Measurements from ENCODE around the gene NPLOC4. TPM values are rescaled to one million over a fixed set of nuclear protein-coding genes. Genes with fewer than 3 reads are reported as not detected.
A peak's percentile ranks its signal among the peaks of the same experiment; 100 is the strongest.

NPLOC4 gene
- total and polyA plus RNA-seq, 2 experiments from 2014 or later = 51.4 to 64.6 TPM

- Histone ChIP-seq H3K9me3 (ENCODE audit: low read depth) (no peaks in the 10 kb centered on the region), H2AFZ (no peak overlapping the region), H3K36me3 (ENCODE audit: low read depth) (no peaks in the 10 kb centered on the region; the same call in 1 of the 2 replicates), H3K9me2 (ENCODE audit: insufficient read depth) (no peaks in the 10 kb centered on the region), H3K27ac (no peak overlapping the region), H4K20me1 (ENCODE audit: insufficient read depth) (no peaks in the 10 kb centered on the region), H3K4me1 (ENCODE audit: insufficient read depth) (no peaks in the 10 kb centered on the region), H3K79me2 (ENCODE audit: insufficient read depth) (peaks cover 48% of the 10 kb centered on the region), H3K4me2 (ENCODE audit: unreplicated experiment) (no peak overlapping the region), H3F3A (ENCODE audit: insufficient read depth) (0 out of 2 replicates have a peak, but pooled peaks cover 9% of the 10 kb centered on the region), H3K9ac (no peak overlapping the region), H3K27me3 (replicated peaks; ENCODE audit: insufficient read depth) (no peaks in the 10 kb centered on the region), H3K4me3 (no peak overlapping the region)
- no peak for DNase-seq
- TF ChIP-seq EZH2 (IDR thresholded peaks at IDR 0.05; ENCODE audit: insufficient read depth, poor library complexity, severe bottlenecking) (no peak), EZH2phosphoT487 (IDR thresholded peaks at IDR 0.05; ENCODE audit: insufficient read depth, low read depth) (no peak)
- WGBS, 2 experiments (ENCODE audit: low coverage in 1 of 2, low lambda C conversion rate in 2 of 2, missing lambda C conversion rate in 2 of 2) = 87 to 93% methylated on average over 16 of the region's 16 CpGs
- in situ Hi-C loops (cut with MboI) = no loop called here
These were observed 36.0 kb upstream of the NPLOC4 start for GRCh38 chr17:81672954-81673353.

GRCh38 chr17:81672504-81672903 is 35.6 kb upstream of the NPLOC4 start:
- 83 to 90% methylated on average over 17 to 18 of the region's 18 CpGs for WGBS, 2 experiments (ENCODE audit: low coverage in 1 of 2, low lambda C conversion rate in 2 of 2, missing lambda C conversion rate in 2 of 2)
- no peak overlapping the region for H3K4me3 ChIP-seq
- no peaks in the 10 kb centered on the region for H4K20me1 ChIP-seq (ENCODE audit: insufficient read depth)
- H3K27ac ChIP-seq = no peak overlapping the region
- H3K9me2 ChIP-seq (ENCODE audit: insufficient read depth) = no peaks in the 10 kb centered on the region
- H3K79me2 ChIP-seq (ENCODE audit: insufficient read depth) = peaks cover 48% of the 10 kb centered on the region
- H3K4me1 ChIP-seq (ENCODE audit: insufficient read depth) = peaks cover 4% of the 10 kb centered on the region; the same call in 1 of the 2 replicates
- H3K9me3 ChIP-seq (ENCODE audit: low read depth) = no peaks in the 10 kb centered on the region
- no peak overlapping the region for H2AFZ ChIP-seq
- TF ChIP-seq EZH2 (IDR thresholded peaks at IDR 0.05; ENCODE audit: insufficient read depth, poor library complexity, severe bottlenecking) (no peak), EZH2phosphoT487 (IDR thresholded peaks at IDR 0.05; ENCODE audit: insufficient read depth, low read depth) (no peak)
- no peak overlapping the region for H3K4me2 ChIP-seq (ENCODE audit: unreplicated experiment)
- no peak for DNase-seq
- no peaks in the 10 kb centered on the region; the same call in 1 of the 2 replicates for H3K36me3 ChIP-seq (ENCODE audit: low read depth)
- H3K9ac ChIP-seq = no peak overlapping the region
- H3K27me3 ChIP-seq (replicated peaks; ENCODE audit: insufficient read depth) = no peaks in the 10 kb centered on the region
- in situ Hi-C loops (cut with MboI) = no loop called here
- H3F3A ChIP-seq (ENCODE audit: insufficient read depth) = 0 out of 2 replicates have a peak, but pooled peaks cover 9% of the 10 kb centered on the region

GRCh38 chr17:81667754-81668153 is 30.8 kb upstream of the NPLOC4 start:
- peak overlapping the region; percentile 84 for H3K4me2 ChIP-seq (ENCODE audit: unreplicated experiment)
- 79 to 83% methylated on average over 16 to 18 of the region's 18 CpGs for WGBS, 2 experiments (ENCODE audit: low coverage in 1 of 2, low lambda C conversion rate in 2 of 2, missing lambda C conversion rate in 2 of 2)
- H3K9me2 ChIP-seq (ENCODE audit: insufficient read depth) = no peaks in the 10 kb centered on the region
- peak; percentile 19 for DNase-seq
- TF ChIP-seq EZH2phosphoT487 (IDR thresholded peaks at IDR 0.05; ENCODE audit: insufficient read depth, low read depth) (no peak), EZH2 (IDR thresholded peaks at IDR 0.05; ENCODE audit: insufficient read depth, poor library complexity, severe bottlenecking) (no peak)
- H3K27me3 ChIP-seq (replicated peaks; ENCODE audit: insufficient read depth) = no peaks in the 10 kb centered on the region
- peaks cover 14% of the 10 kb centered on the region for H3K4me1 ChIP-seq (ENCODE audit: insufficient read depth)
- no peak overlapping the region for H3K9ac ChIP-seq
- H3K4me3 ChIP-seq = peak overlapping the region; percentile 88
- no peak overlapping the region for H3K27ac ChIP-seq
- no peaks in the 10 kb centered on the region for H3F3A ChIP-seq (ENCODE audit: insufficient read depth)
- in situ Hi-C loops (cut with MboI) = no loop called here
- no peaks in the 10 kb centered on the region; the same call in 1 of the 2 replicates for H3K36me3 ChIP-seq (ENCODE audit: low read depth)
- no peak overlapping the region for H2AFZ ChIP-seq
- H3K9me3 ChIP-seq (ENCODE audit: low read depth) = no peaks in the 10 kb centered on the region
- H3K79me2 ChIP-seq (ENCODE audit: insufficient read depth) = peaks cover 55% of the 10 kb centered on the region
- no peaks in the 10 kb centered on the region for H4K20me1 ChIP-seq (ENCODE audit: insufficient read depth)

- H2AFZ ChIP-seq = peak within 1 kb of the TSS; percentile 76
- peak within 1 kb of the TSS; percentile 45 for H3K27ac ChIP-seq
- DNase-seq = peak; percentile 99
- peak within 1 kb of the TSS; percentile 84 for H3K4me2 ChIP-seq (ENCODE audit: unreplicated experiment)
- in situ Hi-C loops (cut with MboI) = no loop called here
- H4K20me1 ChIP-seq (ENCODE audit: insufficient read depth) = no peaks in the 10 kb centered on the region
- H3K79me2 ChIP-seq (ENCODE audit: insufficient read depth) = peaks cover 55% of the 10 kb centered on the region
- TF ChIP-seq EZH2 (IDR thresholded peaks at IDR 0.05; ENCODE audit: insufficient read depth, poor library complexity, severe bottlenecking) = no peak
- TF ChIP-seq EZH2phosphoT487 (IDR thresholded peaks at IDR 0.05; ENCODE audit: insufficient read depth, low read depth) = no peak
- 1 to 2% methylated on average over 69 to 93 of the region's 96 CpGs for WGBS, 2 experiments (ENCODE audit: low coverage in 1 of 2, low lambda C conversion rate in 2 of 2, missing lambda C conversion rate in 2 of 2)
- peak within 1 kb of the TSS; percentile 86 for H3K9ac ChIP-seq
- peak within 1 kb of the TSS; percentile 88 for H3K4me3 ChIP-seq
- no peaks in the 10 kb centered on the region for H3K9me2 ChIP-seq (ENCODE audit: insufficient read depth)
- H3K36me3 ChIP-seq (ENCODE audit: low read depth) = no peaks in the 10 kb centered on the region; the same call in 1 of the 2 replicates
- H3K9me3 ChIP-seq (ENCODE audit: low read depth) = no peaks in the 10 kb centered on the region
- no peaks in the 10 kb centered on the region for H3F3A ChIP-seq (ENCODE audit: insufficient read depth)
- peaks cover 14% of the 10 kb centered on the region for H3K4me1 ChIP-seq (ENCODE audit: insufficient read depth)
- no peaks in the 10 kb centered on the region for H3K27me3 ChIP-seq (replicated peaks; ENCODE audit: insufficient read depth)
These were observed 29.7 kb upstream of the NPLOC4 start, which contains the start of the genes CCDC137 and OXLD1 for GRCh38 chr17:81666342-81667191. Gene CCDC137 (plus strand): TSS chr17:81666737. CDS start chr17:81666767, 30 bp downstream. Gene OXLD1 (minus strand): TSS chr17:81666605. CDS start chr17:81666577, 28 bp downstream.

All from GM23248 (cell line).